HL-60/S4 treated with retinoic acid at 250 ng/mL for 4 days and 3 days (cell line): Measurements from ENCODE around the gene VEGFC.

Experiments used
- in situ Hi-C: fragments of 300-500 bp; cut with MboI; formaldehyde crosslinking; loops from 2 replicates; pipeline ENCODE4 v1.7.0; 2022; ENCODE audit warnings: low sequenced_read_pairs

Gene VEGFC

GRCh38 chr4:176767183-176767582, 25.5 kb downstream of the VEGFC start:
- in situ Hi-C loops = no loop called here

DNA sequence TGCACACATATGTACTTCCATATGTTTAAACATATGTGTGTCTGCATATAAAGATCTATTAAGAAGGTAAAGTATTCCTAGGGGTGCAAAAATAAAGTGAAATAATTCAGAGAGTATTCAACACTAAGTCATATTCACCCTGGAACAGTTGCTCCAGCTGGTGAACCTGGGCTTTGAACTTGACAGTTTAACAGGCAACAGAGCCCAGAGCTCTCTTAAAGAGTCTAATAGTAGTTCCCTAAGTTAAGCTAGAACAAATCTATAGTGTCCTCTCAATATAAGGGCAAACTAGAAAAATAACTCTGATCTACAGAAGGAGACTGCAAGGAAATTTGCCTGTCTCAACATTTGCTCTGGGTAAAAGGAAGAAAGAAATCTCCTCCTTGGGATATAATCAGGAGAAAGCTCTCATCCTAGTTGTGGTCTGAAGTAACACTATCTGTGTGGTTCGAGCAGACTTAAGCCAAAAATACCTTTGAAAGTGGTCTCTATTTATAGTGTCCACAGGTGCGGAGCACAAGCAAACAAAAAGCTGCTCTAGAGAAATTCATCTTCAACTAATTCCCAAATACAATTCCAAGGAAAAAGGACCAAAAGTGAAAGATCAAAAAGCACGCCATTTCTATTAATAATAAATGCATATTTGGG, 29.9 kb downstream of the VEGFC start:
- in situ Hi-C loops = no loop called here

GRCh38 chr4:176761872-176762271, 30.9 kb downstream of the VEGFC start:
- in situ Hi-C loops = no loop called here

- in situ Hi-C loops = no loop called here
Observed at GRCh38 chr4:176760471-176760870, 32.3 kb downstream of the VEGFC start.

GRCh38 chr4:176758731-176759130, 34.0 kb downstream of the VEGFC start:
- in situ Hi-C loops = no loop called here

DNA sequence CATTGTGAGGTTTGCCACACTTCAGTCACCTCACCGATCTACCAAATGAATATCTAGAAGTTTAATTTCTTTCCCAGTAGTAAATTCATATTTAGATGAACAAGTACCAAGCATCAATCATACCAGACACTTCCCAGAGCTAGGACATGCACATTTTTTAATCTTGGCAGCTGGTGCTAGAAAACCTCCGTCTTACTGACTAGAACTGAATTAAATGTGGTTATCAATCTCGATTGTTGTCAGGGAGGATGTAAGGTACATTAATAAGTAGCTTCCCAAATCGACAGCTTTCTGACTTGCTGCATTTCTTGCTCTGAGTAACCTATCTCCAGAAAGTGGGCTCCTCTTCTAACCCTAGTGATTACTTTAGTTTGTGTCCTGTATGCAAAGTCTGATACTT, 34.4 kb downstream of the VEGFC start:
- in situ Hi-C loops = no loop called here

DNA sequence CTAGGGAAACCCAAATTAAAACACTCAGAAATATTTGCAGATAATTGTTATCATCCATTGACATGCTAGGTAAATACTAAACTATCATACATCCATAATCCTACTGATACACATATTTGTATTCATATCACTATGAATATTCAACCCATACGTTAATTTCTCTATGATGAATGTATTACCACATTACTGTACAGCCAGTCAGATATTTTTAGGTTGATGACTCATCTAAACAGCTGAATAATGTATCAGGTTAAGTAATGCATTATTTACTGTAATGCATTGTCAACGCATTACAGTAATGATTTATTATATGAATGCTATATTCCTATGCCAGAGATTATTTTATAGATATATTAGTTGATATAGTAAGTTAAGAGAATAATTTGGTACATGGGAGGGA, 37.1 kb downstream of the VEGFC start:
- in situ Hi-C loops = no loop called here

DNA sequence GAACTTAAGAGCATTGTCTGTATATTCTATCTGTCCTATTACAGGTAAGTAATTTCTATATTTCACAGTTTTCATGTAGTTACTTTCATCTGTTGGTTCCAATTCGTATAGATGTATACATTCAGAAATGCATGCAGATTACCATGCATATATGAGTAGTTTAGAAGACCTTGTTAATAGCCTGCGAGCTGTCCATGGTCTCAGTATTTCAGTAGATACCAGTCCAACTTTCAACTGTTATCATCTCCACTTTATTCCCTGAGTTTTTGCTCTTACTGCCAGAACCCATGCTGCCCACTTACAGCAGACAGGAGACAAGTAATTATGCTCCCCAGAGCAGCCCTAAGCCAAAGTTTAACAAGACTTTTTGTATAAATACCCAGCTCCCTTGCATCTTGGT, 37.7 kb downstream of the VEGFC start:
- in situ Hi-C loops = no loop called here

GRCh38 chr4:176753049-176753448, 39.7 kb downstream of the VEGFC start:
- in situ Hi-C loops = no loop called here

DNA sequence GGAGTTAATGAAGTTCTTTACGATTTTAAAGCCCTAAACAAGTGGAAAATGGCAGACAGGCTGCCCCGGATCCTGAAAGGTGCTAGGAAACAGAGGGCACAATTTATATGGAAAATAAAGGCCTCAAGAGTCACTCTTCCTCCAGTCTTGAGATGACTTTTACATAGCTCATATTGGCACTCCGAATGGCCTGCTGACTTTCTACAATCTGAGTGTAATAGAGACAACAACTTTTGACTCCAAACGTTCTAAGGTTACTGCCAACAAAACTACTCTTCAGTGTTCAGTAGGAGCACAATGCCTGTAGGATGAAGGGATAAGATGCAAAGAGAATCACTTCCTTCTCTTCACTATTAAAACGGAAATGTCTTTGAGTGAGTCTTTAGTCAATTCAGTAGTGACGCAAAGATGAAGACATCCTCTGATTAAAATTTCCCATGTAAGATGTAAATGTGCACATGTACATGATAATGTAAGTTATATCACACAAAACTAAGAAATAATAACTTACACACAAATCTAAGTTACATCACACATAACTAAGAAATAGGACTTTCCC, 40.5 kb downstream of the VEGFC start:
- in situ Hi-C loops = no loop called here

DNA sequence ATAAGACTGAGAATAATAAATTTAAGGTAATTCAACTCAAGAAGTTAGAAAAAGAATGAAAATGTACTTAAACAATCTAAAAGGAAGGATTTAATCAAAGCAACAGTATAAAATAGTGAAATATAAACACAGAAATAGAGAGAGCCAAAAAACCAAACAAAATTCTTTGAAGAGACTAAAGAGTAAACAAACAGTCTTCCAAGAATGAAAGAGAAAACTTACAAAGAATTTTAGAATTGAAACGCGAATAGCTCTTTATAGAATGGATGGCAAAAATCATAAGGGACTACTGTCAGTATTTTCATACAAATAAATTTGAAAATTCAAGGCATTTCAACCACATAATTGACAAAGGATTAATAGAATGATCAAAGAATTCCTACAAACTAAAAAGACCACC, 41.7 kb downstream of the VEGFC start:
- in situ Hi-C loops = no loop called here

DNA sequence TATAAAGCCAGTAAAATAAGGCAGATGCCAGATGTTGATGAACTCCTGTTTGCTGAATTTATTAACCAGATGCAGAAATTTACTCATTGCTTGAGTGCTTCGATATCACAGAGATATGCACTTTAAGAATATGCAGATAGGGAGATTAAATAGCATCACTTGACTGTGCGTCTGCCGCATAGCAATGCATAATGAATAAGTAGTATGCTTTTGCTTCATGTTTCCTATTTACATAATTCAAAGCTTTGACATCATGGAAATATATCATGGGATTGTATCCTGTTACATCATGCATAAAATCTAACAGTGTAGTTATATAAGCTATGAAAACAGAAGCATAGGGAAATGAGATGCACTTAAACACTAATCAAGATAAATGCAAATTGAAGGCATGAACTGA, 45.9 kb downstream of the VEGFC start:
- in situ Hi-C loops = no loop called here

GRCh38 chr4:176745902-176746301, 46.8 kb downstream of the VEGFC start:
- in situ Hi-C loops = no loop called here

DNA sequence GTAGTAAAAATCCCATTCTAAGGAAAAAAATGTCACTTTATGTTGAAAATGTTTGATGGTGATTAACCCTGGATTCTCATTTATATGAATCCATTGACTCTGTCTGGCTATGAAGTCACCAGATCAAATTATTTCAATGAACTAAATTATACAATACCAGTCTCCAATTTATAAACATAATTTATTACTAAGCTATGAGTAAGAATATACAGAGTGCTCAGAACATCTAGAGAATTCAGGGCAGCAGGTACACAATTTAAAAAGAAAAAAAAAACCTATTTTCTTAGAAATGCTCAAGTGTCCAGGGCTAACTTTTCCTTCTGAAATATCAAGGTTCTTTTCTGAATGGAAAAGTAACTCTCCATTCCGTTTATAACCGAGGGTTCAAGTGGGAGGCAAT, 48.6 kb downstream of the VEGFC start:
- in situ Hi-C loops = no loop called here

- in situ Hi-C loops = no loop called here
Observed at GRCh38 chr4:176742211-176742610, 50.5 kb downstream of the VEGFC start.

- in situ Hi-C loops = no loop called here
Observed at GRCh38 chr4:176741253-176741652, 51.5 kb downstream of the VEGFC start.

DNA sequence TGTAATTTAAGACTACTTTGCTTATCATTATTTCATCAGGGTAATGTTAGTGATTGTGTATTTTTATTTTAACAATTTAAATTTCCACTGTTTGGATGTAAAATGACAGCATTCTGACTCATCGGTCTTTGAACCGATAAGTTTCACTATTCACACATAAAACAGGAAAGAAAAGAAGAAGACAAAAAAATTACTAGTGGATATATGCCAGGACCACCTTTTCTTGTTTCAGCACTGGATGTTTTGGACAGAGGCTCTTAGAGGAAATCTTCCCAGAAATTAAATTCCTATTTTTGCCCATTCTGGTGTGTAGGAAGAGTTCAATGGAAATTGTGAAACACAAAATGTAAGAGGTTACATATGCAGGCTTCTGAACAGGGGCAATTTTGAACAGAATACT, 57.4 kb downstream of the VEGFC start:
- in situ Hi-C loops = no loop called here

DNA sequence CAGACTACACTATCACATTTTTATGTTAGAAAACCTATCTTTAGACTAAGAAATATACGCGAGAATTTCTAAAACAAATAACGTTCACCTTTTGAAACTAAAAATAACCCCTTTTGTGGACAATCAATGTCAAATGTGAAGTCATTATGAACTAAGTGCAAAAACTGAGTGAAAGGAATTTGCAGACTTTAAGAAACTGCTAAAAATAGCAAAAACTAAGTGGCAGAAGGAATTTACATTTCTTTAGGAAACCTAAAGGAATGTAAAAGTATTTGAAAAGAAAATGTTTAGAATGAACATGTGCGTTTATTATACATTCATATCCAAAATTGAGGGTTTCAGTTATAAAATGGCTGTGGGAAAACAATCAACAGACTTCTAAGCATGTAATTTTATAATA, 58.3 kb downstream of the VEGFC start:
- in situ Hi-C loops = no loop called here

- in situ Hi-C loops = no loop called here
Observed at GRCh38 chr4:176729489-176729888, 63.2 kb downstream of the VEGFC start.

DNA sequence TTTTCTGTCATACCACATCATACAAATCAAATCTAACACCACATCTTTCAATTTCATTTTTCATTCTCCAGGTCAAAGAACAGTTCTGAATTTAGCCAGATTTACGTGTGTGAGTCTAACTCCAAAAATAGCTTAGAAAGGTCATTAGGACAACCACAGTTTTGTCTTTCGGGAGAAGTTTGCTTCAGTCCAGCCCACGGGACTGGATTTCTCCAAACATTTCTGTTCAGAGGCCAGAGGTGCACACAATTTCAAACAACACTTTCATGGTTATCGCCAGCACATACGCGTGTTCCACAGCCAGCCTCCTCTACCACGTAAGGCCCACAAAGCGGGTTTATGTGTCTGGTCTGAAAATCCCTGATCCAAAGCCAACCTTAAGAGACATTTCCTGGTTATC, 65.9 kb downstream of the VEGFC start:
- in situ Hi-C loops = no loop called here

GRCh38 chr4:176721459-176721858, 71.3 kb downstream of the VEGFC start:
- in situ Hi-C loops = no loop called here

GRCh38 chr4:176718881-176719280, 73.8 kb downstream of the VEGFC start:
- in situ Hi-C loops = no loop called here

DNA sequence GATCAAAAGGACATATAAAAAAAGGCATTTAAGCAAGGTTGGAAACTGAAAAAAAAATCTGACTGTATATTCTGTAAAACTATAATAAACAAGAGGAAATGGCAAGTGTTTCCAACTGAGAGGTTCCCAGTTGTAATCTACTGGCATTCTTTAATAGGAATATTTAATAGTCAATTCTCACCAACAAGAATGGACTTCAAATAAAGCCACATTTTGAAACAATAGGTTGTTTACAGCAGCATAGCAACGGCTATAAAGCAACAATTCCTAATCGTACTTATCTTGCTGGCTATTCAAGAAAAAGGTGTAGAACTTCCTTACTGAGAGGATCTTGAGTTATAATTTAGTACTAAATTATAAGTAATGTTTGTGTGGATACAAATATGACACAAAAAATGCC, 75.5 kb downstream of the VEGFC start:
- in situ Hi-C loops = no loop called here
